PFSK-1 (cell line): Measurements from ENCODE around the gene THSD7B.

Experiments used
- POLR2AphosphoS5 ChIP-seq: IDR thresholded peaks from 2 replicates; pipeline ENCODE4 v1.6.1; 2012; ENCODE audit warnings: low read depth, mild to moderate bottlenecking, control low read depth, low read length, moderate library complexity
- TAF1 ChIP-seq: IDR thresholded peaks from 2 replicates; pipeline ENCODE4 v1.6.1; 2012; ENCODE audit warnings: low read length, control low read depth, borderline replicate concordance; ENCODE audit not compliant: insufficient read depth
- TF ChIP-seq, protein P1 (sequence below), 2 experiments: IDR thresholded peaks; 2 replicates each; pipeline versions ENCODE4 v1.6.1 to v1.8.0; 2011 to 2012; ENCODE audit warnings: low read depth in 2 of 2, low read length in 2 of 2, control low read depth in 1 of 2, inconsistent platforms in 1 of 2, mild to moderate bottlenecking in 1 of 2, moderate library complexity in 1 of 2; ENCODE audit not compliant: insufficient read depth in 1 of 2

DNA sequence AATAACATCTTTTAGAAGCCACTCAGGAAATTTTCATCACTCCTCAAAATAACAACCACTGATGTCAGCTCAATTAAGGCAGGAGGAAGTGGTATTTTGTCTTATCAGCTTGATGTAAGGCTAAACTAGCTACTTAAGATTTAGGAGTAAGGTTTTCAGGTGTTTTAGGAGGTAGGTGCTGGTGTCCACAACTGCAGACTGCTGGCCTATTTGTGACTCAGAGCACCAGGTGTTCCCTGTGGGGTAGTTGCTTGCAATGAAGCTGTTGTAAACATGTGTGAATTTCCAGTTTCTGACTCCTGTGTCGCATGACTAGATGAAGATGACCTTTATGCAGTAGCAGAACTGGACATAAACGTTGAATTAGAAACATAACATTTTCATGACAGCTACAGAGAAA is 164.2 kb downstream of the THSD7B start:
- no peak for TF ChIP-seq TAF1
- TF ChIP-seq, protein P1, sequence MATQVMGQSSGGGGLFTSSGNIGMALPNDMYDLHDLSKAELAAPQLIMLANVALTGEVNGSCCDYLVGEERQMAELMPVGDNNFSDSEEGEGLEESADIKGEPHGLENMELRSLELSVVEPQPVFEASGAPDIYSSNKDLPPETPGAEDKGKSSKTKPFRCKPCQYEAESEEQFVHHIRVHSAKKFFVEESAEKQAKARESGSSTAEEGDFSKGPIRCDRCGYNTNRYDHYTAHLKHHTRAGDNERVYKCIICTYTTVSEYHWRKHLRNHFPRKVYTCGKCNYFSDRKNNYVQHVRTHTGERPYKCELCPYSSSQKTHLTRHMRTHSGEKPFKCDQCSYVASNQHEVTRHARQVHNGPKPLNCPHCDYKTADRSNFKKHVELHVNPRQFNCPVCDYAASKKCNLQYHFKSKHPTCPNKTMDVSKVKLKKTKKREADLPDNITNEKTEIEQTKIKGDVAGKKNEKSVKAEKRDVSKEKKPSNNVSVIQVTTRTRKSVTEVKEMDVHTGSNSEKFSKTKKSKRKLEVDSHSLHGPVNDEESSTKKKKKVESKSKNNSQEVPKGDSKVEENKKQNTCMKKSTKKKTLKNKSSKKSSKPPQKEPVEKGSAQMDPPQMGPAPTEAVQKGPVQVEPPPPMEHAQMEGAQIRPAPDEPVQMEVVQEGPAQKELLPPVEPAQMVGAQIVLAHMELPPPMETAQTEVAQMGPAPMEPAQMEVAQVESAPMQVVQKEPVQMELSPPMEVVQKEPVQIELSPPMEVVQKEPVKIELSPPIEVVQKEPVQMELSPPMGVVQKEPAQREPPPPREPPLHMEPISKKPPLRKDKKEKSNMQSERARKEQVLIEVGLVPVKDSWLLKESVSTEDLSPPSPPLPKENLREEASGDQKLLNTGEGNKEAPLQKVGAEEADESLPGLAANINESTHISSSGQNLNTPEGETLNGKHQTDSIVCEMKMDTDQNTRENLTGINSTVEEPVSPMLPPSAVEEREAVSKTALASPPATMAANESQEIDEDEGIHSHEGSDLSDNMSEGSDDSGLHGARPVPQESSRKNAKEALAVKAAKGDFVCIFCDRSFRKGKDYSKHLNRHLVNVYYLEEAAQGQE (IDR thresholded peaks at IDR 0.05; ENCODE audit: insufficient read depth in 1 of 2, low read depth in 2 of 2, low read length in 2 of 2): no peak
- TF ChIP-seq POLR2AphosphoS5: no peak
